MCF 10A (cell line): ENCODE measurements around the gene ANKRD13D. TPM values are rescaled to one million over a fixed set of nuclear protein-coding genes. Genes with fewer than 3 reads are reported as not detected.
A peak's percentile ranks its signal among the peaks of the same experiment; 100 is the strongest.

ENCODE experiments used
- BruUV-seq: library from RNA; stranded (reverse); fragments of 400-500 nt; replicated peaks from 2 replicates; lab custom pipeline; 2021; lab: Mats Ljungman, UMichigan
- CTCF ChIA-PET: fragments of 300-600 bp; sonication (Branson Sonifier 250); formaldehyde crosslinking; extraction: SDS; loops from one replicate; lab custom pipeline; 2021; ENCODE audit warnings: antibody characterized with exemption, inconsistent platforms; lab: Yijun Ruan, JAX
- POLR2A ChIA-PET: fragments of 300-600, 350-650 bp; sonication (Branson Sonifier 250); formaldehyde crosslinking; extraction: SDS; loops from one replicate; lab custom pipeline; 2020; ENCODE audit warnings: antibody characterized with exemption, inconsistent platforms; lab: Yijun Ruan, JAX
- DNase-seq: peaks from one replicate; pipeline ENCODE4 v3.0.0-alpha.2; 2018; ENCODE audit not compliant: unreplicated experiment
- H3K27ac Mint-ChIP-seq: one replicate; pipeline ENCODE4 v1.8.0; 2022; ENCODE audit warnings: mild to moderate bottlenecking, low read depth, mixed read lengths; ENCODE audit not compliant: unreplicated experiment
- H3K27me3 Mint-ChIP-seq: one replicate; pipeline ENCODE4 v1.8.0; 2022; ENCODE audit warnings: mixed read lengths; ENCODE audit not compliant: insufficient read depth, unreplicated experiment
- H3K36me3 Mint-ChIP-seq: one replicate; pipeline ENCODE4 v1.8.0; 2022; ENCODE audit warnings: mild to moderate bottlenecking, moderate library complexity, mixed read lengths; ENCODE audit not compliant: insufficient read depth, unreplicated experiment
- H3K4me1 Mint-ChIP-seq: one replicate; pipeline ENCODE4 v1.8.0; 2022; ENCODE audit warnings: mixed read lengths; ENCODE audit not compliant: insufficient read depth, unreplicated experiment
- H3K4me3 Mint-ChIP-seq: one replicate; pipeline ENCODE4 v1.8.0; 2022; ENCODE audit warnings: mild to moderate bottlenecking, moderate library complexity, mixed read lengths; ENCODE audit not compliant: unreplicated experiment
- H3K9me3 Mint-ChIP-seq: one replicate; pipeline ENCODE4 v1.8.0; 2022; ENCODE audit warnings: mixed read lengths; ENCODE audit not compliant: unreplicated experiment
- CTCF ChIP-seq: fragments of 200-600 bp; IDR thresholded peaks from one replicate; pipeline ENCODE4 v1.8.0; 2022; ENCODE audit warnings: antibody characterized with exemption, mild to moderate bottlenecking; ENCODE audit not compliant: unreplicated experiment
- intact Hi-C: fragments of 100-400 bp; cut with micrococcal nuclease; formaldehyde crosslinking; loops from 2 replicates; pipeline ENCODE4 v1.14.1; 2022
- total RNA-seq: library from RNA; stranded (reverse); gene quantifications from 2 replicates; pipeline ENCODE4 v1.2.3, GENCODE V29; 2022

The ANKRD13D gene
- total RNA-seq, 1 experiment from 2014 or later: 39.7 TPM

GRCh38 chr11:67311556-67312082 is 22.5 kb downstream of the ANKRD13D start:
- H3K27ac Mint-ChIP-seq: peak overlapping the region; percentile 78
- ChIA-PET CTCF (interaction anchor here (0.6 to 1.2 kb wide), 2 partner anchors 23 to 48 kb away, joined by 3 to 7 read pairs; no protein-coding TSS in a partner anchor), POLR2A (interaction anchor here (1.0 to 1.2 kb wide), 4 partner anchors 15 to 48 kb away, joined by 3 to 5 read pairs (median 3); no protein-coding TSS in a partner anchor)
- peaks cover 35% of the 10 kb centered on the region for H3K4me1 Mint-ChIP-seq
- H3K9me3 Mint-ChIP-seq: no peaks in the 10 kb centered on the region
- BruUV-seq: no TSS peak
- H3K27me3 Mint-ChIP-seq: no peaks in the 10 kb centered on the region
- DNase-seq: no peak
- peak; percentile 23 for TF ChIP-seq CTCF
- peaks cover 30% of the 10 kb centered on the region for H3K36me3 Mint-ChIP-seq
- intact Hi-C loops: no loop called here
- H3K4me3 Mint-ChIP-seq: no peak overlapping the region

GRCh38 chr11:67312187-67313021 is 23.3 kb downstream of the ANKRD13D start:
- Mint-ChIP-seq H3K36me3 (peaks cover 28% of the 10 kb centered on the region), H3K9me3 (no peaks in the 10 kb centered on the region), H3K27me3 (no peaks in the 10 kb centered on the region), H3K4me1 (peaks cover 35% of the 10 kb centered on the region), H3K4me3 (peak overlapping the region; percentile 2), H3K27ac (peak overlapping the region; percentile 78)
- no TSS peak for BruUV-seq
- intact Hi-C loops: no loop called here
- ChIA-PET POLR2A (interaction anchor here (0.8 to 8.6 kb wide), 9 partner anchors 9 to 377 kb away, joined by 3 to 107 read pairs (median 3); partner anchors contain the start of genes GRK2 and SSH3), CTCF (interaction anchor here (0.6 to 0.9 kb wide), 3 partner anchors 57 to 327 kb away, joined by 3 read pairs; partner anchors contain the start of gene TBX10)
- peak; percentile 75 for DNase-seq
- TF ChIP-seq CTCF: no peak

GRCh38 chr11:67313125-67313890 is 24.2 kb downstream of the ANKRD13D start:
- no peak for DNase-seq
- peak overlapping the region; percentile 78 for H3K27ac Mint-ChIP-seq
- no TSS peak for BruUV-seq
- H3K9me3 Mint-ChIP-seq: no peaks in the 10 kb centered on the region
- no peak overlapping the region for H3K4me3 Mint-ChIP-seq
- no peaks in the 10 kb centered on the region for H3K27me3 Mint-ChIP-seq
- CTCF ChIA-PET: interaction anchor here (0.6 to 2.9 kb wide), 12 partner anchors 8 to 650 kb away, joined by 3 to 13 read pairs (median 3); partner anchors contain the start of genes SSH3 and TBX10
- POLR2A ChIA-PET: interaction anchor here (0.8 to 8.6 kb wide), 12 partner anchors 10 to 378 kb away, joined by 3 to 107 read pairs (median 4); partner anchors contain the start of genes GRK2, POLD4 and SSH3
- TF ChIP-seq CTCF: no peak
- H3K36me3 Mint-ChIP-seq: peaks cover 26% of the 10 kb centered on the region
- intact Hi-C loops: no loop called here
- H3K4me1 Mint-ChIP-seq: peaks cover 36% of the 10 kb centered on the region
